PFSK-1 (cell line): ENCODE results near the gene GRK4.

ENCODE experiments used
- FOXP2 ChIP-seq: optimal IDR thresholded peaks from 2 replicates; pipeline ENCODE3; 2011; ENCODE audit warnings: borderline replicate concordance, control low read depth, inconsistent platforms; ENCODE audit not compliant: insufficient read depth; ENCODE audit errors: extremely low read length, extremely low read depth
- POLR2AphosphoS5 ChIP-seq: IDR thresholded peaks from 2 replicates; pipeline ENCODE4 v1.6.1; 2012; ENCODE audit warnings: low read depth, mild to moderate bottlenecking, control low read depth, low read length, moderate library complexity
- SIN3A ChIP-seq: IDR thresholded peaks from 2 replicates; pipeline ENCODE4 v1.6.1; 2012; ENCODE audit warnings: mild to moderate bottlenecking, low read length, moderate library complexity, borderline replicate concordance; ENCODE audit not compliant: insufficient read depth
- TAF1 ChIP-seq: IDR thresholded peaks from 2 replicates; pipeline ENCODE4 v1.6.1; 2012; ENCODE audit warnings: low read length, control low read depth, borderline replicate concordance; ENCODE audit not compliant: insufficient read depth
- TF ChIP-seq, protein P1 (sequence below), 2 experiments: IDR thresholded peaks; 2 replicates each; pipeline versions ENCODE4 v1.6.1 to v1.8.0; 2011 to 2012; ENCODE audit warnings: low read depth in 2 of 2, low read length in 2 of 2, control low read depth in 1 of 2, inconsistent platforms in 1 of 2, mild to moderate bottlenecking in 1 of 2, moderate library complexity in 1 of 2; ENCODE audit not compliant: insufficient read depth in 1 of 2

Gene GRK4

DNA sequence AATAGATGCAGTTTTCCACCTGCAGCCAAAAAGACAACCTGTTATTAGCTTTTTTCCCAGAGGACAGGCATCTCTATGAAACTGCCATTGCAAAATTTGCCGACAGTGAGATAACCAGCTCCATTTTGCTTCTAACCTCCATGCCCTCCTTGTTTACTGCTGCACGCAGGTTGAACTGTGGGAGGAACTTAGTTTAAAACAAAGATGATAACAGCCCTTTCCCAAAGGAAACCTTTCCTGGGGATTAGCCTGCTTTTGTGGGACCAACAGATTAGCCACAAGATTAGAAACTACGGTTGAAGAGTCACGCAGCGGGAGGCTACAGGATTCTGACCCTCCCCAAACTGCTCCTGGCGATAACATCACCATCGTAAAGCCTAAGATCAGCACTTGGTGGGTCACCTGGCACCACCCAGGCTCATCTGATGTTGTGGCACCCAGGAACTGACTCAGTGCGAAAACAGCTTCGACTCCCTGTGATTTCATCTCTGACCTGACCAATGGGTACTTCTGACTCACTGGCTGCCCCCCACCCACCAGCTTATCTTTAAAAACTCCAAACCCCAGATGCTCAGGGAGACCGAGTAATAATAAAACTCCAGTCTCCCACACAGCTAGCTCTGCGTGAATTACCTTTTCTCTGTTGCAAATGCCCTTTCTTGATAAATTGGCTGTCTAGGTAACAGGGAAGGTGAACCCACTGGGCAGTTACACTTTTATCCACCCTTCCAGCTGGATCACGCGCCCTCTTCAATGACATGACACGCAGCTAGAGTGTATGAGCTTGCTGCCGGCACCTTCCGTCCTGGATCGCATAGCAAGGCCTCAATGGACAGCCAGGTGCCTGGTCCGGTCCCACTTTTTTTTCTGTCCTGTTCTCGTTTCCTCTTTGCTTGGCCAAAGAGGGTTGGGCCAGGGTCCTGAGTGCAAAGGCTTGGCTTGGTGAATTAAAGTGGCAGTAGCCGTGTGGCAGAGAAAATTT lies 27.3 kb upstream of the GRK4 start:
- no peak; the same call in 1 of the 2 replicates for TF ChIP-seq POLR2AphosphoS5
- no peak for TF ChIP-seq TAF1

DNA sequence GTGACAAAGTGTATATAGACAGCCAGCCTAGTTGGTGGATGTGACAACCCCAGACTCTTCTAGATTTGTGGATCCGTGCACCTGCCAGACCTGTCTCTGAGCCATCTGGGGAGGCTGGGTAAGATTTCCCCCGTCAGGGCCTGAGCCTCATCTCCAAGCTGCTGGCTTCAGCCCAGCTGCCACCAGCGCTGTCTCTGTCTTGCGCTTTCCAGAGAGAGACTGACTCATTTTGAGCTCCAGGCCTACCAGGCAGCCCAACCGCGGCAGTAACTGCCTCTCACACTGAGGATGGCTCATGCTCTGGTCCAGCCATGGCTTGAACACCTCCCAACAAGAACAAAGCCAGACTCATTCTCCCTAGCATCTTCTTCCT lies 26.6 kb upstream of the GRK4 start:
- TF ChIP-seq POLR2AphosphoS5 = no peak; the same call in 1 of the 2 replicates
- no peak for TF ChIP-seq SIN3A
- TF ChIP-seq TAF1 = no peak
- TF ChIP-seq, protein P1, sequence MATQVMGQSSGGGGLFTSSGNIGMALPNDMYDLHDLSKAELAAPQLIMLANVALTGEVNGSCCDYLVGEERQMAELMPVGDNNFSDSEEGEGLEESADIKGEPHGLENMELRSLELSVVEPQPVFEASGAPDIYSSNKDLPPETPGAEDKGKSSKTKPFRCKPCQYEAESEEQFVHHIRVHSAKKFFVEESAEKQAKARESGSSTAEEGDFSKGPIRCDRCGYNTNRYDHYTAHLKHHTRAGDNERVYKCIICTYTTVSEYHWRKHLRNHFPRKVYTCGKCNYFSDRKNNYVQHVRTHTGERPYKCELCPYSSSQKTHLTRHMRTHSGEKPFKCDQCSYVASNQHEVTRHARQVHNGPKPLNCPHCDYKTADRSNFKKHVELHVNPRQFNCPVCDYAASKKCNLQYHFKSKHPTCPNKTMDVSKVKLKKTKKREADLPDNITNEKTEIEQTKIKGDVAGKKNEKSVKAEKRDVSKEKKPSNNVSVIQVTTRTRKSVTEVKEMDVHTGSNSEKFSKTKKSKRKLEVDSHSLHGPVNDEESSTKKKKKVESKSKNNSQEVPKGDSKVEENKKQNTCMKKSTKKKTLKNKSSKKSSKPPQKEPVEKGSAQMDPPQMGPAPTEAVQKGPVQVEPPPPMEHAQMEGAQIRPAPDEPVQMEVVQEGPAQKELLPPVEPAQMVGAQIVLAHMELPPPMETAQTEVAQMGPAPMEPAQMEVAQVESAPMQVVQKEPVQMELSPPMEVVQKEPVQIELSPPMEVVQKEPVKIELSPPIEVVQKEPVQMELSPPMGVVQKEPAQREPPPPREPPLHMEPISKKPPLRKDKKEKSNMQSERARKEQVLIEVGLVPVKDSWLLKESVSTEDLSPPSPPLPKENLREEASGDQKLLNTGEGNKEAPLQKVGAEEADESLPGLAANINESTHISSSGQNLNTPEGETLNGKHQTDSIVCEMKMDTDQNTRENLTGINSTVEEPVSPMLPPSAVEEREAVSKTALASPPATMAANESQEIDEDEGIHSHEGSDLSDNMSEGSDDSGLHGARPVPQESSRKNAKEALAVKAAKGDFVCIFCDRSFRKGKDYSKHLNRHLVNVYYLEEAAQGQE (IDR thresholded peaks at IDR 0.05; ENCODE audit: insufficient read depth in 1 of 2, low read depth in 2 of 2, low read length in 2 of 2) = no peak
- no peak for TF ChIP-seq FOXP2

DNA sequence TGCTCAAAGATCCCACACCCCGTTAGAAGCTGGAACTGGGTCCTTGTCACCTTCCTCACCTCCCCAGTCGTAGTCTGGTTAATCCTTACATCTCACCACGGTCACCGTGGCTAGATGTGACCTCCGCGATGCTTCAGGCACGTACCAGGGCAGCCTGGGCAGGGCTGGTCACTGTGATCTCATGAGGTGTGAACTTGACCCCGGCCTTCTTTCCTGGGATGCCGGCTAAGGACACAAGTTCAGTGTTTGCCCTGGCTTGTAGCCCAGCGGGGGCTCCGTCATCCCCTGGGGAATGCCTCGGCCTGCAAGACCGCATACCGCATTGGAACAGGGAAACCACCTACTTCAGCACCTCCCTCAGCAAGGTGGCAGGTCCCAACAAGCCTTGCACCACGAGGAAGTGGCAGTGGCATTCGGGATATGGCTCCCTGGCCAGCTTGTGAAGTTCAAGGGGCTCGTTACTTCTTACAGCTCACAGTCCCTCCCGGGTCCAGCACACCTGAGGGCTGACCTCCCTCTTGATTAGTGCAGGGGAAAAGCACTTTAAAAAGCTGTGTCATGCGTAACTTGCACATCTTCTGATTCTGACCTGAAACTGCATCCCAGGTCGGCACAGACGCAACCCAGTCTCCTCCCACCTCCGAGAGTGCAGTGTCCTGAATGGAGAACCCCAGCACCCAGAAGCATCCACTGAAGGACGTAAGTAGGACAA lies 26.1 kb upstream of the GRK4 start:
- TF ChIP-seq FOXP2 (no peak), SIN3A (no peak), TAF1 (no peak), POLR2AphosphoS5 (no peak)
- TF ChIP-seq, protein P1 (IDR thresholded peaks at IDR 0.05; ENCODE audit: insufficient read depth in 1 of 2, low read depth in 2 of 2, low read length in 2 of 2) = no peak

- TF ChIP-seq TAF1 (no peak), SIN3A (no peak), FOXP2 (no peak), POLR2AphosphoS5 (no peak)
- TF ChIP-seq, protein P1 (IDR thresholded peaks at IDR 0.05; ENCODE audit: insufficient read depth in 1 of 2, low read depth in 2 of 2, low read length in 2 of 2) = no peak
Observed at GRCh38 chr4:2937986-2938385, 25.4 kb upstream of the GRK4 start.

DNA sequence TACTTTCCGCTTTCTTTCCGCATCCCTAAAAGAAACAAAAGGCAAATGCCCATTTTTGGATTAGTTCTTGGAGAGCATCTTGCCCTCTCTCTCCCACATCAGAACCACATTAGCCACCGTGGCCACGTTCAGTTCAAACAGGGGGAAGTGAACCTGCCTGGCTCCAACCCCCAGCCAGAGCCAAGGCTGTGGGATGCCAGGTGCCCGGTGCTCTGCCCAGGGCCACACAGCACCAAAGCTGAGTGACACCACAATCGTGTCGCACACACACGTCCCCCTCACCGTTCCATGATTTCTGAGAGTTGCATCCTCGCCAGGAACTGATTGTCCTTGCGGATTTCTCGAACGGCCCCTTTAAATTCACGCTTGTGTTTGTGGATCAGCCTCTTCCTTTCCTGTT lies 24.5 kb upstream of the GRK4 start:
- TF ChIP-seq, protein P1 (IDR thresholded peaks at IDR 0.05; ENCODE audit: insufficient read depth in 1 of 2, low read depth in 2 of 2, low read length in 2 of 2) = no peak
- TF ChIP-seq FOXP2 (no peak), POLR2AphosphoS5 (no peak; the same call in 1 of the 2 replicates), TAF1 (no peak), SIN3A (no peak)
